Hepatocyte (in vitro differentiated cells): ENCODE measurements around the gene MACROD2. TPM values are rescaled to one million over a fixed set of nuclear protein-coding genes. Genes with fewer than 3 reads are reported as not detected.

ENCODE experiments used
- DNase-seq: peaks from one replicate; pipeline ENCODE4 v3.0.0-alpha.2; 2016; ENCODE audit warnings: low spot score
- H2AFZ ChIP-seq: fragments of 200-600 bp; sonication (generic); 2 replicates; pipeline ENCODE4 v1.6.0; 2016; ENCODE audit warnings: antibody characterized with exemption, mild to moderate bottlenecking
- H3K27ac ChIP-seq: fragments of 200-600 bp; sonication (generic); 2 replicates; pipeline ENCODE4 v1.5.1; 2016; ENCODE audit warnings: mild to moderate bottlenecking
- H3K27me3 ChIP-seq: fragments of 200-600 bp; sonication (generic); 2 replicates; pipeline ENCODE4 v1.6.1; 2016
- H3K36me3 ChIP-seq: fragments of 200-600 bp; sonication (generic); replicated peaks from 2 replicates; pipeline ENCODE4 v1.5.1; 2016; ENCODE audit warnings: low read depth; ENCODE audit not compliant: insufficient read depth
- H3K4me1 ChIP-seq: fragments of 200-600 bp; sonication (generic); 2 replicates; pipeline ENCODE4 v1.5.1; 2016; ENCODE audit warnings: mild to moderate bottlenecking, moderate library complexity; ENCODE audit not compliant: insufficient read depth
- H3K4me2 ChIP-seq: fragments of 200-600 bp; sonication (generic); 2 replicates; pipeline ENCODE4 v1.6.0; 2016
- H3K4me3 ChIP-seq: fragments of 200-600 bp; sonication (generic); 2 replicates; pipeline ENCODE4 v1.5.1; 2016; ENCODE audit warnings: mild to moderate bottlenecking
- H3K79me2 ChIP-seq: fragments of 200-600 bp; sonication (generic); 2 replicates; pipeline ENCODE4 v1.6.0; 2017; ENCODE audit warnings: mild to moderate bottlenecking
- H3K9me2 ChIP-seq: fragments of 200-600 bp; sonication (generic); replicated peaks from 2 replicates; pipeline ENCODE4 v1.6.0; 2017; ENCODE audit warnings: mild to moderate bottlenecking; ENCODE audit not compliant: insufficient read depth
- H3K9me3 ChIP-seq: fragments of 200-600 bp; sonication (generic); 2 replicates; pipeline ENCODE4 v1.5.1; 2016; ENCODE audit warnings: low read depth, mild to moderate bottlenecking
- H4K20me1 ChIP-seq: fragments of 200-600 bp; sonication (generic); 2 replicates; pipeline ENCODE4 v1.6.0; 2016; ENCODE audit warnings: mild to moderate bottlenecking; ENCODE audit not compliant: insufficient read depth, poor library complexity, severe bottlenecking
- CTCF ChIP-seq: fragments of 200-600 bp; sonication (generic); IDR thresholded peaks from 2 replicates; pipeline ENCODE4 v1.5.1; 2016; ENCODE audit warnings: antibody characterized with exemption, mild to moderate bottlenecking; ENCODE audit not compliant: poor library complexity
- EZH2 ChIP-seq: fragments of 200-600 bp; sonication (generic); IDR thresholded peaks from 2 replicates; pipeline ENCODE4 v1.6.1; 2016; ENCODE audit warnings: antibody characterized with exemption, mild to moderate bottlenecking, borderline replicate concordance
- EZH2phosphoT487 ChIP-seq: fragments of 200-600 bp; sonication (generic); IDR thresholded peaks from one replicate; pipeline ENCODE4 v1.6.1; 2018; ENCODE audit warnings: antibody characterized with exemption, mild to moderate bottlenecking, low read depth, moderate library complexity; ENCODE audit not compliant: unreplicated experiment, severe bottlenecking
- WGBS: methylation state at CpG from one replicate; pipeline ENCODE4 v1.1.6; 2016; ENCODE audit warnings: low lambda C conversion rate; ENCODE audit errors: missing lambda C conversion rate; 5-methylcytosine and 5-hydroxymethylcytosine counted together
- polyA plus RNA-seq: library from polyadenylated mRNA; unstranded; fragments of >200 nt; fragmentation: Nextera tagmentation; extraction: Ambion mirVana; gene quantifications from 2 replicates; pipeline ENCODE4 v1.2.1, GENCODE V29; 2016
- total RNA-seq: library from RNA; depleted of rRNA; stranded (reverse); fragments of >200 nt; gene quantifications from 2 replicates; pipeline ENCODE4 v1.2.3, GENCODE V29; 2014

The MACROD2 gene
- total RNA-seq (3.1 and 4.8 TPM in 2 replicates), polyA plus RNA-seq (2.4 and 4.9 TPM in 2 replicates)

GRCh38 chr20:13995086-13995665 lies at the start of gene MACROD2:
Gene MACROD2, plus strand, starts transcription at chr20:13995516.
- peak; percentile 99 for DNase-seq
- peak within 1 kb of the TSS; percentile 74 for H3K4me2 ChIP-seq
- peak within 1 kb of the TSS; percentile 91 for H2AFZ ChIP-seq
- WGBS: 2% methylated on average over 28 of the region's 61 CpGs
- H3K79me2 ChIP-seq: no peaks in the 10 kb centered on the region
- H3K36me3 ChIP-seq: no peaks in the 10 kb centered on the region
- peak within 1 kb of the TSS; percentile 41 for H3K27ac ChIP-seq
- peak within 1 kb of the TSS; percentile 90 for H3K4me3 ChIP-seq
- H3K9me2 ChIP-seq: no peaks in the 10 kb centered on the region
- no peaks in the 10 kb centered on the region for H3K27me3 ChIP-seq
- H3K9me3 ChIP-seq: no peaks in the 10 kb centered on the region
- H3K4me1 ChIP-seq: no peaks in the 10 kb centered on the region
- H4K20me1 ChIP-seq: no peaks in the 10 kb centered on the region
- TF ChIP-seq EZH2 (no peak), EZH2phosphoT487 (no peak), CTCF (no peak)

GRCh38 chr20:13947719-13948118 lies 47.6 kb upstream of the MACROD2 start:
- H3K4me3 ChIP-seq: no peak overlapping the region
- H3K79me2 ChIP-seq: no peaks in the 10 kb centered on the region
- no peaks in the 10 kb centered on the region for H4K20me1 ChIP-seq
- no peaks in the 10 kb centered on the region for H3K9me3 ChIP-seq
- H3K9me2 ChIP-seq: no peaks in the 10 kb centered on the region
- no peak for DNase-seq
- H3K27ac ChIP-seq: no peak overlapping the region
- TF ChIP-seq CTCF (no peak), EZH2 (no peak), EZH2phosphoT487 (no peak)
- H3K4me2 ChIP-seq: no peak overlapping the region
- no peaks in the 10 kb centered on the region for H3K4me1 ChIP-seq
- H3K27me3 ChIP-seq: no peaks in the 10 kb centered on the region
- no peak overlapping the region for H2AFZ ChIP-seq
- whole genome bisulfite sequencing: 94% methylated on average over 3 of the region's 3 CpGs
- H3K36me3 ChIP-seq: no peaks in the 10 kb centered on the region

GRCh38 chr20:13953227-13953626 lies 42.1 kb upstream of the MACROD2 start:
- Histone ChIP-seq H3K79me2 (no peaks in the 10 kb centered on the region), H3K4me3 (no peak overlapping the region), H3K36me3 (no peaks in the 10 kb centered on the region), H3K9me2 (no peaks in the 10 kb centered on the region), H2AFZ (no peak overlapping the region), H3K27ac (no peak overlapping the region), H4K20me1 (no peaks in the 10 kb centered on the region), H3K4me2 (no peak overlapping the region), H3K4me1 (no peaks in the 10 kb centered on the region), H3K27me3 (no peaks in the 10 kb centered on the region), H3K9me3 (no peaks in the 10 kb centered on the region)
- WGBS: 71% methylated on average over 6 of the region's 6 CpGs
- no peak for TF ChIP-seq EZH2
- TF ChIP-seq EZH2phosphoT487: no peak
- no peak for TF ChIP-seq CTCF
- no peak for DNase-seq
